Measurements from ENCODE around the gene SH3GL3.

Gene SH3GL3, protein sequence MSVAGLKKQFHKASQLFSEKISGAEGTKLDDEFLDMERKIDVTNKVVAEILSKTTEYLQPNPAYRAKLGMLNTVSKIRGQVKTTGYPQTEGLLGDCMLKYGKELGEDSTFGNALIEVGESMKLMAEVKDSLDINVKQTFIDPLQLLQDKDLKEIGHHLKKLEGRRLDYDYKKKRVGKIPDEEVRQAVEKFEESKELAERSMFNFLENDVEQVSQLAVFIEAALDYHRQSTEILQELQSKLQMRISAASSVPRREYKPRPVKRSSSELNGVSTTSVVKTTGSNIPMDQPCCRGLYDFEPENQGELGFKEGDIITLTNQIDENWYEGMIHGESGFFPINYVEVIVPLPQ

DNA sequence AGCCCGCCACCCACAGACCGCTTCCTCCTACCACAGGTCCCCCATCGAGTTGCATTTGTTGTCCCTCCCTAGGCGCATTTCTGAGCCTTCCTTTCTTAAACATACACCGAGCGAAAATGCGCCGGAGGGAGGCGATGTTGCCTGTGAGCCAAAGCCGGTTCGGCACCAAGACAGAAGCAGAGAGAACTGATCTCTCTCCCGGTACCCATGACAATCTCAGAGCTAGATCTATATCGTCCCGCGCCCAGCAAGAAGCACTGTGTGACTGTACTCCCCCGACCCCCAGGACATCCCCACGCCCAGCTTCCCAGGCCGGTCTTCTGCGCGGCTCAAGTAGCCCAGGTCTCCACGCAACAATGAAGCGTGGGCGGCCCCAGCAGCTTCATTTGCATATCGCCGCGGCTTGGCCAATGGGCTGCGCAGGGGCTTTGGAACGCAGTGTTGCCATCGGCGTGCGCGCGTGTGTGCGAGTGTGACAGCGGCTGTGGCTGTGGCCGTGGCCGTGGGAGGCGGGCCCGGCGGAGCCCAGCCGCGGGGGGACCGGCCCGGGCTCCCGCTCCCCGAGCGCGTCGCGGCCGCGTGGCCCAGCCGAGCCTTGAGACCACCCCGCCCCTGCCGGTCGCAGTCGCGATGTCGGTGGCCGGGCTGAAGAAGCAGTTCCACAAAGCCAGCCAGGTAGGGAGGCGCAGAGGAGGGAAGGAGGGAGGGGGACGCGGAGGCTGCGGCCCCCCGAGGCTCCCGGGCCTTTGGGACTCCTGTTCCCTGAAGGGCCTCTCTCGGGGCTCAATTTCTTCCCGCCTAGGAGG lies at the start of gene SH3GL3:
SH3GL3 (plus strand) TSS at position 438 of the 806 bp plus-strand sequence; CDS start at position 631, 193 bp downstream.
- Histone ChIP-seq H3K9me3 (ENCODE audit: insufficient read depth, low read length) (no peaks in the 10 kb centered on the region), H3K27me3 (ENCODE audit: insufficient read depth, insufficient read length) (peaks cover 21% of the 10 kb centered on the region), H3K36me3 (ENCODE audit: insufficient read depth, insufficient read length, low read length) (no peaks in the 10 kb centered on the region), H3K4me1 (ENCODE audit: insufficient read depth, insufficient read length) (peaks cover 8% of the 10 kb centered on the region), H3K9ac (ENCODE audit: insufficient read length, low read depth) (peak within 1 kb of the TSS; percentile 62), H3K4me3 (ENCODE audit: insufficient read length, low read depth) (peak within 1 kb of the TSS; percentile 68)
- DNase-seq (ENCODE audit: low read depth, low spot score) = peak; percentile 79
- TF ChIP-seq SUZ12 (IDR thresholded peaks at IDR 0.05; ENCODE audit: extremely low read depth, insufficient read depth, insufficient read length) = no peak
- TF ChIP-seq ZNF274 (IDR thresholded peaks at IDR 0.05; ENCODE audit: low read depth, low read length) = no peak
- TF ChIP-seq YY1 (IDR thresholded peaks at IDR 0.05; ENCODE audit: insufficient read depth, insufficient read length) = no peak

DNA sequence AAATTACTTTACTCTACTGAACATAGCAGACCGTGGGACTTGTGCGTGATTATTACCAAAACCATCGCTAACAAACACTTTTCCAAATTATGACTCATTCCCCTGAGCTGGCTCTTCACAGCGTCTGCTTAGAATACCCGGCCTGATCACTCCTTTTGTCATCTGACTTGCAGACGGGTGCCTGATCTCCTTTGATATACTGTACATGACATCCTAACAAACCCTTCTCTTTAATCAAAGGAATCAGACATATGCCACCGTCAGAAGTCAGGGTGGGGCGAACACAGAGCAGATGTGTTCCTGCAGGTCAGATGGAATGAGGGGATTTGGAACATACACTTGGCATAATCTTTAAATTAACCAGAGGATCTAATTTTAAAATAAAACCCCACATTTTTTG lies 48.5 kb upstream of the SH3GL3 start:
- DNase-seq (ENCODE audit: low read depth, low spot score) = no peak
- TF ChIP-seq ZNF274 (IDR thresholded peaks at IDR 0.05; ENCODE audit: low read depth, low read length) (no peak), SUZ12 (IDR thresholded peaks at IDR 0.05; ENCODE audit: extremely low read depth, insufficient read depth, insufficient read length) (no peak), YY1 (IDR thresholded peaks at IDR 0.05; ENCODE audit: insufficient read depth, insufficient read length) (no peak)

DNA sequence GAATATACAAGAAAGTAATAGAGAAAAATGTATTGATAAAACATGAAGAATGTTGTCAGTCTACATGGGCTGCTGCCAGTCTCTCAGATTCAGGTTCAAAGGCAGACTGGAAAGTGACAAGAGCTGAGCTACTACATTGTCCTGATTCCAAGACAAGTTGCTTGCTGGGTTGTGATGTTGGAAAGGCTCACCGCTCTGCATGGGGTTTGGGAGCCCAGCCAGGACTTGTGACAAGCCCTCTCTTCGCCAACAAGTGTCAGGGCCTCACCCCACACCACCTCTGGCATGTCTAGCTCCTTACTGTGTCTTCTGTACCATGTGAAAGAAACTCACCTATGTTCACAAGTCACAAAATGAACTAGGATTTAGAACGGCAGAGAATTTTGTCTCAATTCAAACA lies 43.0 kb upstream of the SH3GL3 start:
- Histone ChIP-seq H3K36me3 (ENCODE audit: insufficient read depth, insufficient read length, low read length) (no peaks in the 10 kb centered on the region), H3K4me3 (ENCODE audit: insufficient read length, low read depth) (no peak overlapping the region), H3K27me3 (ENCODE audit: insufficient read depth, insufficient read length) (no peaks in the 10 kb centered on the region), H3K4me1 (ENCODE audit: insufficient read depth, insufficient read length) (no peaks in the 10 kb centered on the region), H3K9me3 (ENCODE audit: insufficient read depth, low read length) (no peaks in the 10 kb centered on the region), H3K9ac (ENCODE audit: insufficient read length, low read depth) (no peak overlapping the region)
- no peak for TF ChIP-seq ZNF274 (IDR thresholded peaks at IDR 0.05; ENCODE audit: low read depth, low read length)
- no peak for TF ChIP-seq YY1 (IDR thresholded peaks at IDR 0.05; ENCODE audit: insufficient read depth, insufficient read length)
- TF ChIP-seq SUZ12 (IDR thresholded peaks at IDR 0.05; ENCODE audit: extremely low read depth, insufficient read depth, insufficient read length) = no peak
- DNase-seq (ENCODE audit: low read depth, low spot score) = no peak

More for the DNA sequence above, 48.5 kb upstream of the SH3GL3 start:
- no peak overlapping the region for H3K9ac ChIP-seq (ENCODE audit: insufficient read length, low read depth)
- H3K9me3 ChIP-seq (ENCODE audit: insufficient read depth, low read length) = no peaks in the 10 kb centered on the region
- H3K36me3 ChIP-seq (ENCODE audit: insufficient read depth, insufficient read length, low read length) = no peaks in the 10 kb centered on the region
- H3K27me3 ChIP-seq (ENCODE audit: insufficient read depth, insufficient read length) = no peaks in the 10 kb centered on the region
- H3K4me1 ChIP-seq (ENCODE audit: insufficient read depth, insufficient read length) = no peaks in the 10 kb centered on the region
- H3K4me3 ChIP-seq (ENCODE audit: insufficient read length, low read depth) = no peak overlapping the region

DNA sequence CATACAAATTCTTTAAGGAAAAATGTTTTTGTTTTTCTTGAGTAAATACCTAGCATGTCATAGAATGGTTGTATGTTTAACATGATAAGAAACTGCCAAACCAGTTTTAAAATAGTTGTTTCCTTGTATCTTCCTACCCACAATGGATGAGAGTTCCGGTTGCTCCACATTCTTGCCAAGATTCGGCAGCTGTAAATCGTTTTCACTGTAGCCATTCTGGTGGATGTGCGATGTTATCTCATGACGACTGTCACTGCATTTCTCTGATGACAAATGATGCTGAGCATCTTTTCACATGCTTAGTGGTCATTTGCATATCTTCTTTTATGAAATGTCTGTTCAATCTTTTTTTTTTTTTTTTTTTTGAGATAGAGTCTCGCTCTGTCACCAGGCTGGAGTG lies 36.6 kb upstream of the SH3GL3 start:
- no peak overlapping the region for H3K9ac ChIP-seq (ENCODE audit: insufficient read length, low read depth)
- no peak for DNase-seq (ENCODE audit: low read depth, low spot score)
- TF ChIP-seq SUZ12 (IDR thresholded peaks at IDR 0.05; ENCODE audit: extremely low read depth, insufficient read depth, insufficient read length) (no peak), ZNF274 (IDR thresholded peaks at IDR 0.05; ENCODE audit: low read depth, low read length) (no peak), YY1 (IDR thresholded peaks at IDR 0.05; ENCODE audit: insufficient read depth, insufficient read length) (no peak)
- no peak overlapping the region for H3K4me3 ChIP-seq (ENCODE audit: insufficient read length, low read depth)
- H3K27me3 ChIP-seq (ENCODE audit: insufficient read depth, insufficient read length) = no peaks in the 10 kb centered on the region
- H3K4me1 ChIP-seq (ENCODE audit: insufficient read depth, insufficient read length) = no peaks in the 10 kb centered on the region
- H3K9me3 ChIP-seq (ENCODE audit: insufficient read depth, low read length) = no peaks in the 10 kb centered on the region
- H3K36me3 ChIP-seq (ENCODE audit: insufficient read depth, insufficient read length, low read length) = no peaks in the 10 kb centered on the region

DNA sequence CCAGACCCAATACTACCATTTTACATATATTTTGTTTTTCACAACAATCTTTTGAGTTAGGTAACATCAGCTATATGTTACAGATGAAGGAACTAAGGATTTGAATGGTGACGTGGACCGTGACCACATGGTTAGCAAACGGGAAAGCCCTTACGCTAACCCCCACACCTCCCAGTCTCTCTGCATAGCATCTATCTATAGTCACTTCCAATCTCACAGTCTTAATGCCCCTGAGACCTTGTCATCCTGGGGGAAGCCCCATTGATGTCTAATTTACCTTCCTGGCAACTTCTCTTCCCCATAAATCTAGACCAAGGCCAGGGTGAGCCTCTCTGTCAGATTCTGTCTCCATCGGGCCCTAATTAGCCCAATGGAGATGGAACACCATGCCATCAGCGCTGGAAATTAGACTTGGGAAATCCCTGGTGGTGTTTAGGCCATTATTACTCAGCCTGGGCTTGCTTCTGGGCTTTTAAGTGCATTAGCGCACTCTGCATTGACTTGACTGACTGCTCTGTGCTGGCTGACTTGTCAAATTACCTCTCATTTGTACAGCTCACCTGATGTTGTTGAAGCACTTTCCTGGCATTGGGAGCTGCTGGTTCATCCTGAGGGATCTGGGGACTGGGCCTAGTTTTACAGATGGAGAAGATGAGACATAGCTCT lies 34.0 kb upstream of the SH3GL3 start:
- Histone ChIP-seq H3K27me3 (ENCODE audit: insufficient read depth, insufficient read length) (no peaks in the 10 kb centered on the region), H3K9ac (ENCODE audit: insufficient read length, low read depth) (no peak overlapping the region), H3K36me3 (ENCODE audit: insufficient read depth, insufficient read length, low read length) (no peaks in the 10 kb centered on the region), H3K4me3 (ENCODE audit: insufficient read length, low read depth) (no peak overlapping the region), H3K4me1 (ENCODE audit: insufficient read depth, insufficient read length) (no peaks in the 10 kb centered on the region), H3K9me3 (ENCODE audit: insufficient read depth, low read length) (no peaks in the 10 kb centered on the region)
- no peak for DNase-seq (ENCODE audit: low read depth, low spot score)
- no peak for TF ChIP-seq ZNF274 (IDR thresholded peaks at IDR 0.05; ENCODE audit: low read depth, low read length)
- TF ChIP-seq SUZ12 (IDR thresholded peaks at IDR 0.05; ENCODE audit: extremely low read depth, insufficient read depth, insufficient read length) = no peak
- no peak for TF ChIP-seq YY1 (IDR thresholded peaks at IDR 0.05; ENCODE audit: insufficient read depth, insufficient read length)

DNA sequence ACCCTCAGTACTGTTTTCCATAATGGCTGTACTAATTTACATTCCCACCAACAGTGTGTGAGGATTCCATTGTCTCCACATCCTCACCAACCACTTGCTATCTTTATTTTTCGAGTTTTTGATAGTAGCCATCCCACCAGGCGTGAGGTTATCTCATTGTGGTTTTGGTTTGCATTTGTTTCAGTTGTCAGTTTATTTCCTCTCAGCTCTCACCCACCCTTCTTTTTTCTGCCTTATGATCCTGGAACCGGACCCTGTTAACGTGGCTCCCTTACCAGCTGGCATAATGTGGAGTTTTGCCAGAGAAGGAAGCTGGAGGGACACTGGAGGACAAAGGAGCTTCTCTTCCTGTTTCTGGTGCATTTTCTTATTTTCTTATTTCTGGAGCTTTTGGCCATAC lies 25.1 kb upstream of the SH3GL3 start:
- no peak overlapping the region for H3K9ac ChIP-seq (ENCODE audit: insufficient read length, low read depth)
- H3K36me3 ChIP-seq (ENCODE audit: insufficient read depth, insufficient read length, low read length) = no peaks in the 10 kb centered on the region
- no peak for DNase-seq (ENCODE audit: low read depth, low spot score)
- no peaks in the 10 kb centered on the region for H3K4me1 ChIP-seq (ENCODE audit: insufficient read depth, insufficient read length)
- H3K4me3 ChIP-seq (ENCODE audit: insufficient read length, low read depth) = no peak overlapping the region
- TF ChIP-seq SUZ12 (IDR thresholded peaks at IDR 0.05; ENCODE audit: extremely low read depth, insufficient read depth, insufficient read length) = no peak
- no peak for TF ChIP-seq YY1 (IDR thresholded peaks at IDR 0.05; ENCODE audit: insufficient read depth, insufficient read length)
- no peaks in the 10 kb centered on the region for H3K9me3 ChIP-seq (ENCODE audit: insufficient read depth, low read length)
- no peaks in the 10 kb centered on the region for H3K27me3 ChIP-seq (ENCODE audit: insufficient read depth, insufficient read length)

DNA sequence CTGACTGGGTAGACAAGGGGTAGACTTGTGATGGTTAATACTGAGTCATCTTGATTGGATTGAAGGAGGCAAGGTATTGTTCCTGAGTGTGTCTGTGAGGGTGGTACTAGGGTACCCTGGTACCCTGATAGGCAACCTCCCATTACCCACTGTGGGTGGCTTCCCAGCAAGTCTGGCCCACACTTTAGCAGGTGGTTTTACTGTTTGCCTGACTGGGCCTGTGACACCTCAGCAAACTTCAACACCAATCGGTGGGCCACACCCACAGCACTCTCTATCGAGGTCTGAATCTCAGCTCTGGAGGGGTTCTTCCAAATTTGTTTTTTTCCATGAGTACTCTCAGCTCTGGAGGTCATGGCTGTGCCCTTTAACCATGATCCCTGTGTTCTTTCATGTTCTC lies 24.6 kb upstream of the SH3GL3 start:
- H3K4me1 ChIP-seq (ENCODE audit: insufficient read depth, insufficient read length) = no peaks in the 10 kb centered on the region
- H3K4me3 ChIP-seq (ENCODE audit: insufficient read length, low read depth) = no peak overlapping the region
- H3K9me3 ChIP-seq (ENCODE audit: insufficient read depth, low read length) = no peaks in the 10 kb centered on the region
- no peak for TF ChIP-seq YY1 (IDR thresholded peaks at IDR 0.05; ENCODE audit: insufficient read depth, insufficient read length)
- no peak for TF ChIP-seq ZNF274 (IDR thresholded peaks at IDR 0.05; ENCODE audit: low read depth, low read length)
- no peak for TF ChIP-seq SUZ12 (IDR thresholded peaks at IDR 0.05; ENCODE audit: extremely low read depth, insufficient read depth, insufficient read length)
- no peak overlapping the region for H3K9ac ChIP-seq (ENCODE audit: insufficient read length, low read depth)
- H3K36me3 ChIP-seq (ENCODE audit: insufficient read depth, insufficient read length, low read length) = no peaks in the 10 kb centered on the region
- no peaks in the 10 kb centered on the region for H3K27me3 ChIP-seq (ENCODE audit: insufficient read depth, insufficient read length)
- no peak for DNase-seq (ENCODE audit: low read depth, low spot score)

Data from NT2/D1 (cell line).